Measurements from ENCODE around the gene USP36. TPM values are rescaled to one million over a fixed set of nuclear protein-coding genes. Genes with fewer than 3 reads are reported as not detected.
A peak's percentile ranks its signal among the peaks of the same experiment; 100 is the strongest.

The USP36 gene
- polyA plus RNA-seq, 3 donors, result 4.4 to 30.0 (median 6.1) TPM

GRCh38 chr17:78876094-78876597 lies 35.5 kb upstream of the USP36 start:
- Histone ChIP-seq H4K20me1 (ENCODE audit: insufficient read depth, low read length) (peaks cover 99% of the 10 kb centered on the region), H3K27me3 (ENCODE audit: control insufficient read depth in 2 of 2, insufficient read depth in 2 of 2, low read length in 2 of 2) (no peaks in the 10 kb centered on the region), H3K4me2 (replicated peaks; ENCODE audit: extremely low read depth, low read length, poor library complexity, severe bottlenecking) (peak overlapping the region; percentile 46), H3K4me1 (ENCODE audit: control insufficient read depth in 1 of 2, insufficient read depth in 2 of 2, low read length in 2 of 2) (peaks cover 43 to 53% of the 10 kb centered on the region in 2 donors), H3K27ac (ENCODE audit: low read depth in 1 of 2, low read length in 2 of 2) (peak overlapping the region; percentile 34 to 64), H3K36me3 (replicated peaks in 1 of 2; ENCODE audit: control insufficient read depth in 1 of 2, insufficient read depth in 2 of 2, low read length in 2 of 2) (peaks cover 25 to 60% of the 10 kb centered on the region in 2 donors), H3K9ac (ENCODE audit: insufficient read depth, low read length, poor library complexity, severe bottlenecking) (no peak overlapping the region), H3K4me3 (replicated peaks in 1 of 3; ENCODE audit: low read depth in 2 of 3, low read length in 3 of 3) (peak overlapping the region in 1 of 3 experiments; percentile 28), H3K9me3 (replicated peaks in 1 of 2; ENCODE audit: control insufficient read depth in 1 of 2, insufficient read depth in 1 of 2, low read length in 2 of 2) (no peaks in the 10 kb centered on the region), H2AFZ (ENCODE audit: insufficient read depth, low read depth, low read length, poor library complexity, severe bottlenecking) (no peak overlapping the region), H3K79me2 (ENCODE audit: insufficient read depth, low read length) (peaks cover 91% of the 10 kb centered on the region)
- peak overlapping the region in 1 of 2 donors; percentile 43 for H3K4me3 Mint-ChIP-seq
- H3K36me3 Mint-ChIP-seq, result peaks cover 50 to 70% of the 10 kb centered on the region in 2 donors
- peaks cover 62% of the 10 kb centered on the region for H3K4me1 Mint-ChIP-seq
- intact Hi-C loops (cut with micrococcal nuclease), result no loop called here
- WGBS (ENCODE audit: insufficient coverage), result 20% methylated on average over 6 of the region's 7 CpGs
- H3K27me3 Mint-ChIP-seq (ENCODE audit: low read depth in 3 of 3), result peaks cover 0 to 2% (median 0%) of the 10 kb centered on the region in 3 donors
- peak overlapping the region; percentile 73 to 93 (median 87) for H3K27ac Mint-ChIP-seq
- no peak for TF ChIP-seq CTCF (IDR thresholded peaks at IDR 0.05)
- peak in 1 of 3 donors; percentile 29 for DNase-seq
- H3K9me3 Mint-ChIP-seq, result peaks cover 0 to 2% (median 0%) of the 10 kb centered on the region in 7 donors

- Histone ChIP-seq H3K27ac (ENCODE audit: low read depth in 1 of 2, low read length in 2 of 2) (peak overlapping the region; percentile 34 to 64), H3K4me1 (ENCODE audit: control insufficient read depth in 1 of 2, insufficient read depth in 2 of 2, low read length in 2 of 2) (peaks cover 40 to 47% of the 10 kb centered on the region in 2 donors), H3K9ac (ENCODE audit: insufficient read depth, low read length, poor library complexity, severe bottlenecking) (no peak overlapping the region), H3K4me3 (replicated peaks in 1 of 3; ENCODE audit: low read depth in 2 of 3, low read length in 3 of 3) (peak overlapping the region in 1 of 3 experiments; percentile 28), H3K79me2 (ENCODE audit: insufficient read depth, low read length) (peaks cover 91% of the 10 kb centered on the region), H3K9me3 (replicated peaks in 1 of 2; ENCODE audit: control insufficient read depth in 1 of 2, insufficient read depth in 1 of 2, low read length in 2 of 2) (no peaks in the 10 kb centered on the region), H3K4me2 (replicated peaks; ENCODE audit: extremely low read depth, low read length, poor library complexity, severe bottlenecking) (peak overlapping the region; percentile 46), H3K27me3 (ENCODE audit: control insufficient read depth in 2 of 2, insufficient read depth in 2 of 2, low read length in 2 of 2) (no peaks in the 10 kb centered on the region), H4K20me1 (ENCODE audit: insufficient read depth, low read length) (peaks cover 99% of the 10 kb centered on the region), H2AFZ (ENCODE audit: insufficient read depth, low read depth, low read length, poor library complexity, severe bottlenecking) (no peak overlapping the region), H3K36me3 (replicated peaks in 1 of 2; ENCODE audit: control insufficient read depth in 1 of 2, insufficient read depth in 2 of 2, low read length in 2 of 2) (peaks cover 26 to 65% of the 10 kb centered on the region in 2 donors)
- no peak for TF ChIP-seq CTCF (IDR thresholded peaks at IDR 0.05)
- peaks cover 54 to 71% of the 10 kb centered on the region in 2 donors for H3K36me3 Mint-ChIP-seq
- 0% methylated on average over 5 of the region's 9 CpGs for WGBS (ENCODE audit: insufficient coverage)
- DNase-seq, result peak in 2 of 3 donors; percentile 58 to 71
- peaks cover 62% of the 10 kb centered on the region for H3K4me1 Mint-ChIP-seq
- peaks cover 0 to 2% (median 2%) of the 10 kb centered on the region in 3 donors for H3K27me3 Mint-ChIP-seq (ENCODE audit: low read depth in 3 of 3)
- H3K27ac Mint-ChIP-seq, result peak overlapping the region; percentile 73 to 93 (median 87)
- intact Hi-C loops (cut with micrococcal nuclease), result no loop called here
- H3K4me3 Mint-ChIP-seq, result peak overlapping the region in 1 of 2 donors; percentile 43
- H3K9me3 Mint-ChIP-seq, result peaks cover 0 to 2% (median 0%) of the 10 kb centered on the region in 7 donors
Observed at GRCh38 chr17:78875363-78876093, 34.9 kb upstream of the USP36 start.

All from CD14-positive monocyte (primary cell).